Lower lobe of right lung (tissue), 2 donors: ENCODE results near the gene GLCE. TPM values are rescaled to one million over a fixed set of nuclear protein-coding genes. Genes with fewer than 3 reads are reported as not detected.

ENCODE experiments used
- ATAC-seq, 2 donors: fragments of 200-7000 bp; cut with Tn5 transposase; one replicate each; pipeline ENCODE4 v1.9.1; 2020 to 2022; ENCODE audit warnings: mild to moderate bottlenecking in 2 of 2, moderate library complexity in 2 of 2
- DNase-seq: peaks from one replicate; pipeline ENCODE4 v3.0.0-alpha.2; 2020
- H3K27ac ChIP-seq: fragments of 200-600 bp; one replicate; pipeline ENCODE4 v1.8.0; 2022
- H3K27me3 ChIP-seq: fragments of 200-600 bp; one replicate; pipeline ENCODE4 v1.8.0; 2022; ENCODE audit warnings: low read depth
- H3K36me3 ChIP-seq: fragments of 200-600 bp; one replicate; pipeline ENCODE4 v1.8.0; 2022; ENCODE audit warnings: mild to moderate bottlenecking
- H3K4me1 ChIP-seq: fragments of 200-600 bp; one replicate; pipeline ENCODE4 v1.8.0; 2022
- H3K4me3 ChIP-seq: fragments of 200-600 bp; one replicate; pipeline ENCODE4 v1.8.0; 2022; ENCODE audit warnings: mild to moderate bottlenecking
- H3K9me3 ChIP-seq: fragments of 200-600 bp; one replicate; pipeline ENCODE4 v1.8.0; 2022
- CTCF ChIP-seq: fragments of 200-600 bp; IDR thresholded peaks from one replicate; pipeline ENCODE4 v1.8.0; 2022; ENCODE audit warnings: antibody characterized with exemption, mild to moderate bottlenecking
- intact Hi-C: fragments of 100-400 bp; cut with DNase I; formaldehyde crosslinking; loops from one replicate; pipeline ENCODE4 v1.11.0; 2022
- total RNA-seq: library from RNA; stranded (reverse); fragmentation: NEBNext Ultra II Directional; extraction: Animal tissue kit (Norgen Biotek cat#: 25700); gene quantifications from one replicate; pipeline ENCODE4 v1.2.1, GENCODE V29; 2021
- donor health status: DM: no; HTN: yes; CAD: no; lungs with severe emphysema.

Gene GLCE
- total RNA-seq, 1 donor from 2014 or later = 19.0 TPM

- Histone ChIP-seq H3K36me3 (no peaks in the 10 kb centered on the region), H3K4me3 (no peak overlapping the region), H3K27ac (no peak overlapping the region), H3K9me3 (no peaks in the 10 kb centered on the region), H3K27me3 (no peaks in the 10 kb centered on the region), H3K4me1 (no peaks in the 10 kb centered on the region)
- no peak for TF ChIP-seq CTCF
- ATAC-seq = no peak
- no peak for DNase-seq
- intact Hi-C loops = no loop called here
Observed at GRCh38 chr15:69138963-69139362, 21.5 kb upstream of the GLCE start.

GRCh38 chr15:69140306-69140705 lies 20.1 kb upstream of the GLCE start:
- Histone ChIP-seq H3K27me3 (no peaks in the 10 kb centered on the region), H3K9me3 (no peaks in the 10 kb centered on the region), H3K4me1 (no peaks in the 10 kb centered on the region), H3K4me3 (no peak overlapping the region), H3K36me3 (no peaks in the 10 kb centered on the region), H3K27ac (no peak overlapping the region)
- DNase-seq = no peak
- ATAC-seq = no peak
- TF ChIP-seq CTCF = no peak
- intact Hi-C loops = no loop called here

GRCh38 chr15:69141286-69141701 lies 19.1 kb upstream of the GLCE start:
- Histone ChIP-seq H3K36me3 (no peaks in the 10 kb centered on the region), H3K9me3 (no peaks in the 10 kb centered on the region), H3K27ac (no peak overlapping the region), H3K4me1 (no peaks in the 10 kb centered on the region), H3K27me3 (no peaks in the 10 kb centered on the region), H3K4me3 (no peak overlapping the region)
- no peak for DNase-seq
- no peak for TF ChIP-seq CTCF
- peak in 1 of 2 donors; percentile 28 for ATAC-seq
- intact Hi-C loops = no loop called here

GRCh38 chr15:69141833-69142232 lies 18.6 kb upstream of the GLCE start:
- Histone ChIP-seq H3K27ac (no peak overlapping the region), H3K4me3 (no peak overlapping the region), H3K36me3 (no peaks in the 10 kb centered on the region), H3K4me1 (no peaks in the 10 kb centered on the region), H3K9me3 (no peaks in the 10 kb centered on the region), H3K27me3 (no peaks in the 10 kb centered on the region)
- TF ChIP-seq CTCF = no peak
- intact Hi-C loops = no loop called here
- ATAC-seq (no peak), DNase-seq (no peak)

GRCh38 chr15:69143756-69144436 lies 16.5 kb upstream of the GLCE start:
- no peak for ATAC-seq
- intact Hi-C loops = no loop called here
- DNase-seq = no peak
- Histone ChIP-seq H3K9me3 (no peaks in the 10 kb centered on the region), H3K36me3 (no peaks in the 10 kb centered on the region), H3K27me3 (no peaks in the 10 kb centered on the region), H3K4me3 (no peak overlapping the region), H3K4me1 (no peaks in the 10 kb centered on the region), H3K27ac (no peak overlapping the region)
- no peak for TF ChIP-seq CTCF
